Muscle of leg (tissue), 11 donors: Measurements from ENCODE around the gene BMPR2. TPM values are rescaled to one million over a fixed set of nuclear protein-coding genes. Genes with fewer than 3 reads are reported as not detected.

ENCODE experiments used
- DNase-seq: peaks from one replicate; pipeline ENCODE4 v3.0.0; 2013
- H3K27ac ChIP-seq: one replicate; pipeline ENCODE4 v1.5.1; 2013; ENCODE audit warnings: mild to moderate bottlenecking, low read length, control low read depth
- H3K27me3 ChIP-seq: one replicate; pipeline ENCODE4 v1.6.1; 2013; ENCODE audit warnings: low read length; ENCODE audit not compliant: control insufficient read depth, insufficient read depth
- H3K36me3 ChIP-seq: one replicate; pipeline ENCODE4 v1.6.1; 2013; ENCODE audit warnings: low read length; ENCODE audit not compliant: control insufficient read depth, insufficient read depth
- H3K4me1 ChIP-seq: one replicate; pipeline ENCODE4 v1.6.1; 2013; ENCODE audit warnings: low read length; ENCODE audit not compliant: control insufficient read depth, insufficient read depth
- H3K4me3 ChIP-seq: one replicate; pipeline ENCODE4 v1.5.1; 2013; ENCODE audit warnings: low read length, control low read depth
- H3K9me3 ChIP-seq: replicated peaks from 2 replicates; pipeline ENCODE4 v1.6.1; 2013; ENCODE audit warnings: low read depth, low read length; ENCODE audit not compliant: control insufficient read depth
- WGBS: methylation state at CpG from one replicate; pipeline ENCODE4 v1.1.5; 2013; ENCODE audit warnings: missing lambda C conversion rate; ENCODE audit not compliant: insufficient coverage; 5-methylcytosine and 5-hydroxymethylcytosine counted together
- polyA plus RNA-seq, 8 donors: library from polyadenylated mRNA; unstranded; fragments of 120-200 nt; gene quantifications; one replicate each; pipeline versions ENCODE4 v1.2.1 to v1.2.3, GENCODE V29; 2013; ENCODE audit warnings: inconsistent platforms in 1 of 8, low replicate concordance in 1 of 8; ENCODE audit not compliant: insufficient read length in 8 of 8, insufficient read depth in 1 of 8
- total RNA-seq: library from RNA; stranded (reverse); fragments of 120-200 nt; gene quantifications from one replicate; pipeline ENCODE4 v1.2.4, GENCODE V29; 2013

The BMPR2 gene
- total and polyA plus RNA-seq, 9 donors: 18.9 to 48.6 (median 34.3) TPM

GRCh38 chr2:202442882-202443281 lies 66.8 kb downstream of the BMPR2 start:
- no peaks in the 10 kb centered on the region for H3K4me1 ChIP-seq
- WGBS: no CpG with 5 or more reads among the region's 2 CpGs
- H3K9me3 ChIP-seq: no peaks in the 10 kb centered on the region
- H3K4me3 ChIP-seq: no peak overlapping the region
- no peaks in the 10 kb centered on the region for H3K36me3 ChIP-seq
- no peak for DNase-seq
- no peak overlapping the region for H3K27ac ChIP-seq
- H3K27me3 ChIP-seq: no peaks in the 10 kb centered on the region

- no peak for DNase-seq
- no peaks in the 10 kb centered on the region for H3K27me3 ChIP-seq
- no peaks in the 10 kb centered on the region for H3K36me3 ChIP-seq
- H3K4me3 ChIP-seq: no peak overlapping the region
- no peaks in the 10 kb centered on the region for H3K4me1 ChIP-seq
- H3K27ac ChIP-seq: no peak overlapping the region
- no CpG with 5 or more reads among the region's 4 CpGs for WGBS
- H3K9me3 ChIP-seq: no peaks in the 10 kb centered on the region
Observed at GRCh38 chr2:202444000-202444399, 67.9 kb downstream of the BMPR2 start.

DNA sequence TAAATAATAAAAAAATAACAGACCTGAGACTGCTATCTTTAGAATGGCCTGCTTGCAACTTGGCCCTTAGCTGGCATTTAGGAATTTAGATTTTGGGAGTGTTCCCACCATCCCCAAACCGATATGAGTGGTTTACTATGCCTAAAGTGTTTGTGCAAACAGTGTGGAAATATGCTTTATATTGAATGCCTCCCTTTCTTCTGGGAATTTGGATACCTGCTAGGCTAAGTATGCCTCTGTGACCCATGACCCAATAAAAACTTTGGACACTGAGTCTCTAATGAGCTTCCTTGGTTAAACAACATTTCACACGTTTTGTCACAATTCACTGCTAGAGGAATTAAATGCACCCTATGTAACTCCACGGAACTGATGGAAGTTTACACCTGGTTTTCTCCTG lies 73.2 kb downstream of the BMPR2 start:
- Histone ChIP-seq H3K4me3 (no peak overlapping the region), H3K4me1 (no peaks in the 10 kb centered on the region), H3K9me3 (no peaks in the 10 kb centered on the region), H3K27me3 (no peaks in the 10 kb centered on the region), H3K36me3 (no peaks in the 10 kb centered on the region), H3K27ac (no peak overlapping the region)
- no peak for DNase-seq
- WGBS: no CpG with 5 or more reads among the region's 3 CpGs

- DNase-seq: no peak
- H3K36me3 ChIP-seq: no peaks in the 10 kb centered on the region
- no peaks in the 10 kb centered on the region for H3K4me1 ChIP-seq
- H3K27ac ChIP-seq: no peak overlapping the region
- no peaks in the 10 kb centered on the region for H3K27me3 ChIP-seq
- no peak overlapping the region for H3K4me3 ChIP-seq
- H3K9me3 ChIP-seq: no peaks in the 10 kb centered on the region
Observed at GRCh38 chr2:202450785-202451184, 74.7 kb downstream of the BMPR2 start.

- Histone ChIP-seq H3K36me3 (no peaks in the 10 kb centered on the region), H3K9me3 (no peaks in the 10 kb centered on the region), H3K4me3 (no peak overlapping the region), H3K27me3 (no peaks in the 10 kb centered on the region), H3K27ac (no peak overlapping the region), H3K4me1 (no peaks in the 10 kb centered on the region)
- WGBS: 93% methylated on average over 1 of the region's 1 CpG
- no peak for DNase-seq
Observed at GRCh38 chr2:202452744-202453143, 76.6 kb downstream of the BMPR2 start.

DNA sequence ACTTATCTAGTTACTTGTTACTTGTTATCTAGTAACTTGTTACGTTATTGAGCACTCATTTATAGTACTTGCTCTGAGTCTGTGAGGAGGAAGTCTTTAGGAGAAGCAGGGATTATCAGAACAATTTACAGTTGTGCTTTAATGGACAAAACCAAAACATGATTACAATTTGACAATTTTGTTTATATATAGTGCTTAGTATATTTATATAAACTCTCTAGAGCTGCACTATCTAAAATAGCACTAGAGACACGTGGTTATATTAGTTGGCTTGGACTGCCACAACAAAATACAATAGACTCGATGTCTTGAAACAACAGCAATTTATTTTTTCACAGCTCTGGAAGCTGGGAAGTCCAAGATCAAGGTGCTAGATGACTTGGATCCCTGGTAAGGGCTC lies 78.4 kb downstream of the BMPR2 start:
- no peak overlapping the region for H3K27ac ChIP-seq
- no peak overlapping the region for H3K4me3 ChIP-seq
- no peaks in the 10 kb centered on the region for H3K27me3 ChIP-seq
- H3K4me1 ChIP-seq: no peaks in the 10 kb centered on the region
- no peaks in the 10 kb centered on the region for H3K9me3 ChIP-seq
- H3K36me3 ChIP-seq: no peaks in the 10 kb centered on the region
- no peak for DNase-seq
- 83% methylated on average over 1 of the region's 3 CpGs for WGBS

DNA sequence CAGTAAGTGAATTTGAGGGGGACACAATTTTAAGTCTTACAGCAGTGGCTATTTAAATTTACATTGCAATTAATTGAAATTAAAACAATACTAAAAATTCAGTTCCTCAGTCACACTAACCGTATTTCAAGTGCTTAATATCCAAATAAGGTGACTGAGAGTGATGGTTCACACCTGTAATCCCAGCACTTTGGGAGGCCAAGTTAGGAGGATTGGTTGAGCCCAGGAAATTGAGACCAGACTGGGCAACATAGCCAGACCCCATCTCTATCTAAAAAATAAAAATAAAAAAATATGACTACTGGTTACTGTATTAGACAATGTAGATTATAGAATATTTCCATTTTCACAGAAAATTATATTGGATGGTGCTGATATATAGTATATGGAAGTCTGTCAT lies 79.0 kb downstream of the BMPR2 start:
- no peak for DNase-seq
- no peaks in the 10 kb centered on the region for H3K27me3 ChIP-seq
- no peaks in the 10 kb centered on the region for H3K4me1 ChIP-seq
- H3K36me3 ChIP-seq: no peaks in the 10 kb centered on the region
- no CpG with 5 or more reads among the region's 1 CpG for WGBS
- H3K4me3 ChIP-seq: no peak overlapping the region
- no peak overlapping the region for H3K27ac ChIP-seq
- H3K9me3 ChIP-seq: no peaks in the 10 kb centered on the region

- H3K9me3 ChIP-seq: no peaks in the 10 kb centered on the region
- WGBS: no CpG with 5 or more reads among the region's 2 CpGs
Observed at GRCh38 chr2:202460119-202460518, 84.0 kb downstream of the BMPR2 start.

DNA sequence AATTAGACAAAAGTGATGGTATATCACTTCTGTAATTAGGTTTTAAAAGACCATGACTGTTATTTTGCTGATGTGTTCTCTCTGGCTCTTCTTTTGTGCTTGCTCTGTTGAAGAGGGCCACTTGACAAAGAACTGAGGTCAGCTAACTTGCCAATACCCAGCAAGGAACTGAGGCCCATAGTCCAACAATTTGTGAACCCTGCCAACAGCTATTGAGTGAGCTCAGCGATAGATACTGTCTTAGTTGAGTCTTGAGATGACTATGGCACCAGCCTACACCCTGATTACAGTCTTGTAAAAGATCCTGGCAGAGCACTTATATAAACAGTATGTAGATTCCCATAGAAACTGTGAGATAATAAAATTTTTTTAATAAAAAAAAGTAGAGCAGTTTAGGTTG lies 103.0 kb downstream of the BMPR2 start:
- no peak for DNase-seq
- peaks cover 4% of the 10 kb centered on the region for H3K36me3 ChIP-seq
- H3K4me1 ChIP-seq: no peaks in the 10 kb centered on the region
- H3K4me3 ChIP-seq: no peak overlapping the region
- H3K27ac ChIP-seq: no peak overlapping the region
- no CpG with 5 or more reads among the region's 1 CpG for WGBS
- H3K9me3 ChIP-seq: no peaks in the 10 kb centered on the region
- no peaks in the 10 kb centered on the region for H3K27me3 ChIP-seq

More at GRCh38 chr2:202460119-202460518, 84.0 kb downstream of the BMPR2 start:
- Histone ChIP-seq H3K4me1 (no peaks in the 10 kb centered on the region), H3K36me3 (peaks cover 2% of the 10 kb centered on the region), H3K27me3 (no peaks in the 10 kb centered on the region), H3K27ac (no peak overlapping the region), H3K4me3 (no peak overlapping the region)
- DNase-seq: no peak

DNA sequence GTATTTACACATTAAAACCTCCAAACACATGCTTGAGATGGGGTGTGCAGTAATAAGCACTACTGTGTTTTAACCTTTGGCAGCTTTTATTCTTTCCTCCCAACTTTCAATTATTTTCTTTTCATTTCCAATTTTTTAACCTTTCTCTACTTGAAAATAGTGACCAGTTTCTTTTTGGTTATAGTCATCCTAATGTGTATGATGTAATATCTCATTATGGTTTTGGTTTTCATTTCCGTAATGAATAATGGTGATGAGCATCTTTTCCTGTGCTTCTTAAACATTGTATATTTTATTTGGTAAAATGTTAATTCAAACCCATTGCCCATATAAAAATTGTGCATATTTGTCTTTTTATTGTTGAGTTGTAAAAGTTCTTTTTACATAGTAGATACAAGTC lies 103.5 kb downstream of the BMPR2 start:
- H3K4me1 ChIP-seq: no peaks in the 10 kb centered on the region
- H3K27me3 ChIP-seq: no peaks in the 10 kb centered on the region
- H3K36me3 ChIP-seq: peaks cover 4% of the 10 kb centered on the region
- H3K9me3 ChIP-seq: no peaks in the 10 kb centered on the region
- H3K4me3 ChIP-seq: no peak overlapping the region
- no peak for DNase-seq
- WGBS: no CpG with 5 or more reads among the region's 1 CpG
- no peak overlapping the region for H3K27ac ChIP-seq

DNA sequence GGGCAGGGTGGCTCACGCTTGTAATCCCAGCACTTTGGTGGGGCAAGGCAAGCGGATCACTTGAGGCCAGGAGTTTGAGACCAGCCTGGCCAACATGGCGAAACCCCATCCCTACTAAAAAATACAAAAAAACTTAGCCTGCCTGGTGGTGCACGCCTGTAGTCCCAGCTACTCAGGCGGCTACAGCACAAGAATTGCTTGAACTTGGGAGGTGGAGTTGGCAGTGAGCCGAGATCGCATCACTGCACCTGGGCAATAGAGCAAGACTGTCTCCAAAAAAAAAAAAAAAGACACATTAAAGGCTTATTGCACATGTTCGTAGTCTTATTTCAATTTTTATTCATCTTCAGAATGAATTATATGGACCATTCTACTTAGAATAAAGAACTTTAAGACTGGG lies 110.2 kb downstream of the BMPR2 start:
- Histone ChIP-seq H3K4me1 (no peaks in the 10 kb centered on the region), H3K27ac (no peak overlapping the region), H3K4me3 (no peak overlapping the region), H3K9me3 (no peaks in the 10 kb centered on the region), H3K36me3 (peaks cover 10% of the 10 kb centered on the region), H3K27me3 (no peaks in the 10 kb centered on the region)
- 100% methylated on average over 1 of the region's 8 CpGs for WGBS
- no peak for DNase-seq
